Mucosa of descending colon (tissue), 3 donors: Measurements from ENCODE around the gene SPON1. TPM values are rescaled to one million over a fixed set of nuclear protein-coding genes. Genes with fewer than 3 reads are reported as not detected.

ENCODE experiments used
- ATAC-seq: fragments of 200-7000 bp; cut with Tn5 transposase; one replicate; pipeline ENCODE4 v1.9.1; 2020; ENCODE audit warnings: mild to moderate bottlenecking, moderate library complexity
- DNase-seq, 3 donors: peaks; one replicate each; pipeline ENCODE4 v3.0.0-alpha.2; 2020
- H3K36me3 ChIP-seq: fragments of 200-600 bp; one replicate; pipeline ENCODE4 v1.8.0; 2021; ENCODE audit warnings: low read depth, mild to moderate bottlenecking
- H3K4me1 ChIP-seq: fragments of 200-600 bp; one replicate; pipeline ENCODE4 v1.8.0; 2021; ENCODE audit warnings: low read depth, mild to moderate bottlenecking
- H3K4me3 ChIP-seq: fragments of 200-600 bp; one replicate; pipeline ENCODE4 v1.8.0; 2021; ENCODE audit warnings: mild to moderate bottlenecking
- H3K9me3 ChIP-seq: fragments of 200-600 bp; one replicate; pipeline ENCODE4 v1.8.0; 2021; ENCODE audit warnings: mild to moderate bottlenecking
- intact Hi-C, 2 donors: fragments of 100-400 bp; cut with DNase I in 1 of 2; cut with micrococcal nuclease in 1 of 2; formaldehyde crosslinking; loops; one replicate each; pipeline versions ENCODE4 v1.11.0 to v1.11.1; 2022; cut with DNase I, micrococcal nuclease
- total RNA-seq, 3 donors: library from RNA; stranded (reverse); fragmentation: NEBNext Ultra II Directional in 2 of 3; extraction: Animal tissue kit (Norgen Biotek cat#: 25700) in 2 of 3; gene quantifications; one replicate each; pipeline versions ENCODE4 v1.2.1 to v1.2.4, GENCODE V29; 2021 to 2023
- TF ChIP-seq, protein P1 (sequence below): fragments of 200-600 bp; IDR thresholded peaks from one replicate; pipeline ENCODE4 v1.8.0; 2022; ENCODE audit warnings: antibody characterized with exemption, mild to moderate bottlenecking
- donor health status: DM: no; HTN: no; CAD: no; lungs with moderate emphysema.
- donor health status: DM: no; HTN: no; CAD: no.
- donor health status: DM: no; HTN: yes; CAD: no.

SPON1 gene
- total RNA-seq, 3 donors from 2014 or later = 43.6 to 85.5 (median 64.2) TPM

DNA sequence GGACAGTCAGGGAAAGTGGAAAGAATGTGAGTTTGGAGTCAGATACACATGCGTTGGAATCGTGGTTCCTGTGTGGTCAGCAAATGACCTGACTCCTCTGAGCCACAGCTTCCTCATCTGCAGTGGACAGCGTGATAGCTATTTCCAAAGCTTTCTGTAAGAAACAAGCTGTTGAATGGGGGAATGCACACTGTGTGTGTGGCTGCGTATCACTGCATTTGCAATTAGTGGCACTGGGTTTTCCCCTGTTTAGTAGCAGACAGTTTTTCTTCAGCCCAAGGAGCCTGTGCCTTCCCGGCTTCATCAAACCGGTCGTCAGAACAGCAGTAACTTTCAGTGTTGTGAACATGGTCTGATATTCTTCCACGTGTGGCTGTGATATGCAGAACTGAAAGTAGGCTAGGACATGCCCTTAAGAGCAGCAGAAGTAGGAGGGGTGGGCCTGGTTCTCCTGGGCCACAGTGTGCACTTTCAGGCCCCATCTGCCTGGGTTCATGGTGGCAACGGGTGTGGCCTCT, 275.0 kb downstream of the SPON1 start:
- intact Hi-C loops = no loop called here
- Histone ChIP-seq H3K9me3 (no peaks in the 10 kb centered on the region), H3K4me3 (no peak overlapping the region), H3K36me3 (no peaks in the 10 kb centered on the region), H3K4me1 (no peaks in the 10 kb centered on the region)
- peak in 1 of 3 donors; percentile 12 for DNase-seq
- peak; percentile 75 for ATAC-seq
- TF ChIP-seq, protein P1, sequence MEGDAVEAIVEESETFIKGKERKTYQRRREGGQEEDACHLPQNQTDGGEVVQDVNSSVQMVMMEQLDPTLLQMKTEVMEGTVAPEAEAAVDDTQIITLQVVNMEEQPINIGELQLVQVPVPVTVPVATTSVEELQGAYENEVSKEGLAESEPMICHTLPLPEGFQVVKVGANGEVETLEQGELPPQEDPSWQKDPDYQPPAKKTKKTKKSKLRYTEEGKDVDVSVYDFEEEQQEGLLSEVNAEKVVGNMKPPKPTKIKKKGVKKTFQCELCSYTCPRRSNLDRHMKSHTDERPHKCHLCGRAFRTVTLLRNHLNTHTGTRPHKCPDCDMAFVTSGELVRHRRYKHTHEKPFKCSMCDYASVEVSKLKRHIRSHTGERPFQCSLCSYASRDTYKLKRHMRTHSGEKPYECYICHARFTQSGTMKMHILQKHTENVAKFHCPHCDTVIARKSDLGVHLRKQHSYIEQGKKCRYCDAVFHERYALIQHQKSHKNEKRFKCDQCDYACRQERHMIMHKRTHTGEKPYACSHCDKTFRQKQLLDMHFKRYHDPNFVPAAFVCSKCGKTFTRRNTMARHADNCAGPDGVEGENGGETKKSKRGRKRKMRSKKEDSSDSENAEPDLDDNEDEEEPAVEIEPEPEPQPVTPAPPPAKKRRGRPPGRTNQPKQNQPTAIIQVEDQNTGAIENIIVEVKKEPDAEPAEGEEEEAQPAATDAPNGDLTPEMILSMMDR = no peak

DNA sequence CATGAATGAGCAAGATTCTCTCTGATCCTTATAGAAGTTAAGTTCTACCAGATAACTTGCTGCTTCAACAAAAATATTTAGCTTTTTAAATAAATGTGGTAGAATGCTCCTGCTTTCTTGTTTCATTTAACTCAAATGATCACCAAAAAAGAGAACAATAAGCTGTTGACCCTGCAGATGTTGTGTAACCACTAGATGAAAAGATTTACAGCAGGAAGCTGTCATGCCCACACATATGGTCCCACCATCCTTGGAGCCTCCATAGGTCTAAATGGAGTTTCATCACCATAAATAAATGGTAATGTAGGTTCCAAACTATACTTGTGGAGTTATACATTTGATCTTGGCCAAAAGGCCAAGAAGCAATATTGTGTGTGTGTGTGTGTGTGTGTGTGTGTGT, 277.7 kb downstream of the SPON1 start:
- no peak overlapping the region for H3K4me3 ChIP-seq
- H3K9me3 ChIP-seq = no peaks in the 10 kb centered on the region
- DNase-seq = no peak
- TF ChIP-seq, protein P1 = no peak
- no peaks in the 10 kb centered on the region for H3K4me1 ChIP-seq
- intact Hi-C loops = loop anchor here in 1 of 2 donors (10.0 kb wide), 1 partner anchor 455 kb away; no protein-coding TSS in a partner anchor
- no peaks in the 10 kb centered on the region for H3K36me3 ChIP-seq
- ATAC-seq = no peak

DNA sequence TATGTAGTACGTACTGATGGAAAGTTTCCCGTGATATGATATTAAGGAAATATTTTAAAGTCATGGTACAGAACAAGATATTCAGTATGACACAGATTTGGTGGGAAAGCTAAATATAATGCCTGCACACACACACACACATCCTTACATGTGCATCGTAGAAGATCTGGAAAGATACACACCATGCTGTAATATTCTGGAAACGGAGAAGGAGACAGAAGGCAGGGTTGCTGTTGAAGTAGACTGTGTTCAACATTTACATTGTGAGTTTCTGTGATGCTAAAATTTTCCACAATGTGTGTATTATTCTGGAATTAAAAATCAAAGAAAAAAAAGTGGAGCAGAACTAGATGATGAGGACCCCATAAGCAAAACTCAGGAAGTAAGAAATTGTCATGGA, 278.4 kb downstream of the SPON1 start:
- H3K4me3 ChIP-seq = no peak overlapping the region
- intact Hi-C loops = loop anchor here in 1 of 2 donors (10.0 kb wide), 1 partner anchor 456 kb away; no protein-coding TSS in a partner anchor
- H3K36me3 ChIP-seq = no peaks in the 10 kb centered on the region
- H3K4me1 ChIP-seq = no peaks in the 10 kb centered on the region
- DNase-seq (no peak), ATAC-seq (no peak)
- no peaks in the 10 kb centered on the region for H3K9me3 ChIP-seq
- TF ChIP-seq, protein P1 = no peak

DNA sequence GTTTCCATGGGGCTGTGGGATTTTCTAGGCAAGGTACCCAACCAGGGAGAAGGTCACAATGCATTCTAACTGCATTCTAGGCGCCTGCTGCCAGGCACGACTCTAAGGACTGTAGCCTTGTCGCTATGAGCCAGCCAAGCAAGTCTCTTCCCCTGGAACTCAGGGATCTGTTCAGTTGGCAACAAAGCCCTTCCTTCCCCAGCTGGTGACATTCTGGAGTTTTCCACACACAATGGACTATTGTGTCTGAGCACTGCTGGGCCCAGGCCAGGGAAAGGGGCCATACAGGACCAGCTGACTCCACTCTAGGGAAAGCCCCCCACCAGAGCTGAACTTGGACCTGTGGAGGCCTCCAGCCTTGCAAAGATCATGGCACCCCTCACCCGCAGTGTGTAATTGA, 279.7 kb downstream of the SPON1 start:
- DNase-seq (no peak), ATAC-seq (no peak)
- Histone ChIP-seq H3K9me3 (no peaks in the 10 kb centered on the region), H3K36me3 (no peaks in the 10 kb centered on the region), H3K4me3 (no peak overlapping the region), H3K4me1 (no peaks in the 10 kb centered on the region)
- TF ChIP-seq, protein P1 = no peak
- intact Hi-C loops = loop anchor here in 1 of 2 donors (10.0 kb wide), 1 partner anchor 457 kb away; no protein-coding TSS in a partner anchor

DNA sequence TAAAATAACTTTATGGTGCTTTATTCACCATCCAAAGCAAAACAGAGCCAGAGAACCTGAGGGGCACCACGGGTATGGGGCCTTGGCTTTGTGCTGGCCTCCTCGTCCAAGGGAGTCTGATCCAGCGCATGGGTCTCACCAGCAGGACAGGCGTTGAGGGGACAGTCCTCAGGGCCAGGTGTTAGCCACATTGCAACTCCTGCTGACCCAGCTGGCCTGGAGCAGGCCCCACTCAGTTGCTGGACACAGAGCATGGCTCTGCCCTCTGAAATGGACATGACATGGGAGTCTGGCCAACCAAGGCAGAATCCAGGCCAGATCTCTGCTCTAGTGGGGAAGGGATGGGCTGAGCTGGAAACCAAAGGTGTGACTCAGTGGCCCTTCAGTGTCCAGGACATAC, 280.2 kb downstream of the SPON1 start:
- no peak for ATAC-seq
- intact Hi-C loops = loop anchor here in 1 of 2 donors (10.0 kb wide), 1 partner anchor 458 kb away; no protein-coding TSS in a partner anchor
- H3K9me3 ChIP-seq = no peaks in the 10 kb centered on the region
- H3K4me1 ChIP-seq = no peaks in the 10 kb centered on the region
- H3K36me3 ChIP-seq = no peaks in the 10 kb centered on the region
- TF ChIP-seq, protein P1 = no peak
- no peak overlapping the region for H3K4me3 ChIP-seq
- DNase-seq = no peak
